GM18873 (cell line): Measurements from ENCODE around the gene STRA8.

ENCODE experiments used
- ATAC-seq: cut with Tn5 transposase; IDR thresholded peaks from one replicate; pipeline ENCODE4 v1.9.1; 2021; ENCODE audit warnings: mild to moderate bottlenecking, moderate library complexity, moderate number of reproducible peaks; ENCODE audit not compliant: unreplicated experiment, low FRiP score

STRA8 gene

GRCh38 chr7:135262623-135263320, 29.1 kb downstream of the STRA8 start:
- ATAC-seq, result no peak

GRCh38 chr7:135263321-135263970, 29.8 kb downstream of the STRA8 start:
- no peak for ATAC-seq

GRCh38 chr7:135265637-135266036, 32.0 kb downstream of the STRA8 start:
- ATAC-seq, result no peak

- ATAC-seq, result no peak
These were observed 36.3 kb downstream of the STRA8 start for GRCh38 chr7:135269921-135270320.

GRCh38 chr7:135270577-135271254, 37.1 kb downstream of the STRA8 start:
- ATAC-seq, result no peak

GRCh38 chr7:135271255-135271615, 37.6 kb downstream of the STRA8 start:
- no peak for ATAC-seq

GRCh38 chr7:135272303-135272702, 38.7 kb downstream of the STRA8 start:
- no peak for ATAC-seq

- ATAC-seq, result no peak
These were observed 39.9 kb downstream of the STRA8 start for GRCh38 chr7:135273581-135273980.

- peak; percentile 63 for ATAC-seq
These were observed 41.0 kb downstream of the STRA8 start for GRCh38 chr7:135274495-135275268.

- no peak for ATAC-seq
These were observed 42.4 kb downstream of the STRA8 start for GRCh38 chr7:135275971-135276580.

- ATAC-seq, result no peak
These were observed 43.5 kb downstream of the STRA8 start for GRCh38 chr7:135277161-135277560.

- peak; percentile 95 for ATAC-seq
These were observed 47.8 kb downstream of the STRA8 start for GRCh38 chr7:135281363-135281949.

- no peak for ATAC-seq
These were observed 49.1 kb downstream of the STRA8 start for GRCh38 chr7:135282561-135283254.

GRCh38 chr7:135283959-135284638, 50.5 kb downstream of the STRA8 start:
- no peak for ATAC-seq

GRCh38 chr7:135285547-135286233, 52.1 kb downstream of the STRA8 start:
- no peak for ATAC-seq

GRCh38 chr7:135286876-135287275, 53.2 kb downstream of the STRA8 start:
- no peak for ATAC-seq

- ATAC-seq, result no peak
These were observed 57.0 kb downstream of the STRA8 start for GRCh38 chr7:135290594-135290993.

- ATAC-seq, result no peak
These were observed 58.2 kb downstream of the STRA8 start for GRCh38 chr7:135291809-135292253.
